K562 (cell line): ENCODE measurements around the gene SLFNL1. TPM values are rescaled to one million over a fixed set of nuclear protein-coding genes. Genes with fewer than 3 reads are reported as not detected.

Experiments
- CCNT2 ChIP-seq: IDR thresholded peaks from 2 replicates; pipeline ENCODE4 v1.6.1; 2011; ENCODE audit warnings: borderline replicate concordance, low read depth, mild to moderate bottlenecking, moderate library complexity, mixed read lengths, low read length; ENCODE audit not compliant: insufficient read length; ENCODE audit errors: extremely low read depth
- ESRRB ChIP-seq: fragments of 250-450 bp; sonication (Bioruptor Pico); IDR thresholded peaks from 2 replicates; pipeline ENCODE4 v1.5.0; 2020; ENCODE audit warnings: mild to moderate bottlenecking, moderate library complexity, borderline replicate concordance
- RFX1 ChIP-seq: fragments of 450-650 bp; IDR thresholded peaks from 2 replicates; pipeline ENCODE4 v1.6.1; 2016; ENCODE audit warnings: mild to moderate bottlenecking, moderate library complexity
- SAP30 ChIP-seq: fragments of 200-600 bp; sonication (generic); IDR thresholded peaks from 2 replicates; pipeline ENCODE4 v1.6.1; 2012; ENCODE audit warnings: borderline replicate concordance, low read depth, mild to moderate bottlenecking, moderate library complexity, low read length, control low read depth, inconsistent platforms; ENCODE audit not compliant: insufficient read depth, poor library complexity, severe bottlenecking
- ZZZ3 ChIP-seq: fragments of 450-650 bp; IDR thresholded peaks from 2 replicates; pipeline ENCODE4 v1.6.1; 2016; ENCODE audit warnings: antibody characterized with exemption, mild to moderate bottlenecking, moderate library complexity
- polyA plus RNA-seq, 8 experiments: library from polyadenylated mRNA; depleted of rRNA in 4 of 8; stranded (reverse) in 5 of 8; unstranded in 3 of 8; fragments of >200 nt; fragmentation: Nextera tagmentation in 2 of 8; fragmentation: Illumina TruSeq in 1 of 8; extraction: Ambion mirVana in 2 of 8; extraction: Trizol in 1 of 8; gene quantifications; 2 replicates each; pipeline versions ENCODE4 v1.2.1 to v1.2.3, GENCODE V29; 2011 to 2014; ENCODE audit warnings: inconsistent platforms in 1 of 8, missing spikeins in 1 of 8
- total RNA-seq, 7 experiments: library from RNA; depleted of rRNA in 6 of 7; stranded (reverse); fragments of >200 nt in 6 of 7; fragmentation: Illumina TruSeq in 2 of 7; extraction: Trizol in 2 of 7; gene quantifications; 2 replicates each; pipeline versions ENCODE4 v1.2.1 to v1.2.3, GENCODE V29; 2011 to 2021; ENCODE audit warnings: low replicate concordance in 1 of 7
- TF ChIP-seq, protein P1 (sequence below), 2 experiments: fragments of 450-650 bp in 1 of 2; sonication (generic) in 1 of 2; formaldehyde crosslinking in 1 of 2; IDR thresholded peaks; 2 replicates each; pipeline versions ENCODE4 v1.7.1 to v1.9.0; 2016 to 2022; ENCODE audit warnings: inconsistent platforms in 1 of 2, mild to moderate bottlenecking in 1 of 2, missing genetic modification reagents in 1 of 2

SLFNL1 gene
- total and polyA plus RNA-seq, 9 of the 15 experiments (the other 6 are each of a cell fraction or from before 2014, with no cell fraction given) = 0.05 to 0.14 (median 0.06) TPM; not detected in 5

DNA sequence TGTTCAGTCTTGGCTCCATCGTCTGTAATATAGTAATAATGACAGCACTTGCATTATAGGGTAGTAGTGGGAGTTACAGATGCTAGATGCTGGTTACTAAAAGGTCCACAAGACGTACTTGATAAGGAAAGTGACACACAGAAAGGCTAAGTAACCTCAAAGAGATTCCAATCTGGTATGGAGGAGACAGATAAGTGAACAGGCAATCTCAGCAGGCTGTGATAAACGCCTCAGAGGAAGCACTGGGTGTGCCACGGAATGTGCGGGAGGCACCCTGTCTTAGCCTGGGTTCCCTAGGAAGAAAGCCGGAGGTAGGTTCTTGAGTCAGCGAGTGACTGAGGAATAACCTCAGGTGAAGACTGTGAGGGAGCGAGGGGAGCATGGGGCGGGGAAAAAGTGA, 46.6 kb downstream of the SLFNL1 start (continued):
- TF ChIP-seq CCNT2 (peak; percentile 94), ESRRB (CRISPR knock-in tag) (no peak), RFX1 (no peak), SAP30 (no peak), ZZZ3 (no peak)
- TF ChIP-seq, protein P1, sequence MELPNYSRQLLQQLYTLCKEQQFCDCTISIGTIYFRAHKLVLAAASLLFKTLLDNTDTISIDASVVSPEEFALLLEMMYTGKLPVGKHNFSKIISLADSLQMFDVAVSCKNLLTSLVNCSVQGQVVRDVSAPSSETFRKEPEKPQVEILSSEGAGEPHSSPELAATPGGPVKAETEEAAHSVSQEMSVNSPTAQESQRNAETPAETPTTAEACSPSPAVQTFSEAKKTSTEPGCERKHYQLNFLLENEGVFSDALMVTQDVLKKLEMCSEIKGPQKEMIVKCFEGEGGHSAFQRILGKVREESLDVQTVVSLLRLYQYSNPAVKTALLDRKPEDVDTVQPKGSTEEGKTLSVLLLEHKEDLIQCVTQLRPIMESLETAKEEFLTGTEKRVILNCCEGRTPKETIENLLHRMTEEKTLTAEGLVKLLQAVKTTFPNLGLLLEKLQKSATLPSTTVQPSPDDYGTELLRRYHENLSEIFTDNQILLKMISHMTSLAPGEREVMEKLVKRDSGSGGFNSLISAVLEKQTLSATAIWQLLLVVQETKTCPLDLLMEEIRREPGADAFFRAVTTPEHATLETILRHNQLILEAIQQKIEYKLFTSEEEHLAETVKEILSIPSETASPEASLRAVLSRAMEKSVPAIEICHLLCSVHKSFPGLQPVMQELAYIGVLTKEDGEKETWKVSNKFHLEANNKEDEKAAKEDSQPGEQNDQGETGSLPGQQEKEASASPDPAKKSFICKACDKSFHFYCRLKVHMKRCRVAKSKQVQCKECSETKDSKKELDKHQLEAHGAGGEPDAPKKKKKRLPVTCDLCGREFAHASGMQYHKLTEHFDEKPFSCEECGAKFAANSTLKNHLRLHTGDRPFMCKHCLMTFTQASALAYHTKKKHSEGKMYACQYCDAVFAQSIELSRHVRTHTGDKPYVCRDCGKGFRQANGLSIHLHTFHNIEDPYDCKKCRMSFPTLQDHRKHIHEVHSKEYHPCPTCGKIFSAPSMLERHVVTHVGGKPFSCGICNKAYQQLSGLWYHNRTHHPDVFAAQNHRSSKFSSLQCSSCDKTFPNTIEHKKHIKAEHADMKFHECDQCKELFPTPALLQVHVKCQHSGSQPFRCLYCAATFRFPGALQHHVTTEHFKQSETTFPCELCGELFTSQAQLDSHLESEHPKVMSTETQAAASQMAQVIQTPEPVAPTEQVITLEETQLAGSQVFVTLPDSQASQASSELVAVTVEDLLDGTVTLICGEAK (IDR thresholded peaks at IDR 0.05) = no peak
- TF ChIP-seq, protein P1 (CRISPR knock-in tag; IDR thresholded peaks at IDR 0.05) = no peak
